Measurements from ENCODE around the gene ZXDB. TPM values are rescaled to one million over a fixed set of nuclear protein-coding genes. Genes with fewer than 3 reads are reported as not detected.

ZXDB gene
- total RNA-seq, 1 experiment from 2014 or later = 9.1 TPM

Other genes starting within 250 kb of the ZXDB start
- not detected in 2 replicates for gene NLRP2B, start 88.2 kb downstream of the ZXDB start, total RNA-seq (2014; rRNA removed; shearing (Covaris generic))